Measurements from ENCODE around the gene HDAC7.

- TF ChIP-seq POLR2AphosphoS5 (IDR thresholded peaks at IDR 0.05; ENCODE audit: low read depth, low read length), result no peak
- TF ChIP-seq SPI1 (IDR thresholded peaks at IDR 0.05; ENCODE audit: low read depth, low read length), result no peak
These were observed 75.6 kb downstream of the HDAC7 start for GRCh38 chr12:47744005-47744651.
